Right atrium auricular region (tissue), 2 donors: Measurements from ENCODE around the gene ANO3. TPM values are rescaled to one million over a fixed set of nuclear protein-coding genes. Genes with fewer than 3 reads are reported as not detected.

ENCODE experiments used
- DNase-seq: peaks from one replicate; pipeline ENCODE4 v3.0.0-alpha.2; 2019; ENCODE audit warnings: low spot score
- H3K27ac ChIP-seq, 2 donors: fragments of 200-600 bp; sonication (generic); 1 replicate in 1 of 2; 2 replicates in 1 of 2; pipeline ENCODE4 v1.5.1; 2016 to 2019
- H3K27me3 ChIP-seq, 2 donors: fragments of 200-600 bp; sonication (generic); one replicate each; pipeline versions ENCODE4 v1.5.1 to v1.6.0; 2017 to 2019
- H3K36me3 ChIP-seq: fragments of 200-600 bp; sonication (generic); one replicate; pipeline ENCODE4 v1.5.1; 2016
- H3K4me1 ChIP-seq, 2 donors: fragments of 200-600 bp; sonication (generic); one replicate each; pipeline versions ENCODE4 v1.5.1 to v1.6.0; 2017 to 2019
- H3K4me3 ChIP-seq, 2 donors: fragments of 200-600 bp; sonication (generic); 1 replicate in 1 of 2; 2 replicates in 1 of 2; pipeline ENCODE4 v1.5.1; 2017 to 2019; ENCODE audit warnings: mild to moderate bottlenecking in 1 of 2, moderate library complexity in 1 of 2
- H3K9me3 ChIP-seq, 2 donors: fragments of 200-600 bp; sonication (generic); one replicate each; pipeline ENCODE4 v1.5.1; 2019
- CTCF ChIP-seq, 2 donors: fragments of 200-600 bp; sonication (generic); IDR thresholded peaks; one replicate each; pipeline ENCODE4 v1.5.1; 2019; ENCODE audit warnings: antibody characterized with exemption in 2 of 2
- total RNA-seq, 2 donors: library from RNA; depleted of rRNA; stranded (reverse); fragments of >200 nt; gene quantifications; one replicate each; pipeline ENCODE4 v1.1.0, GENCODE V29; 2016

ANO3 gene
- total RNA-seq, 2 donors from 2014 or later = 0.16 TPM; not detected in 1

DNA sequence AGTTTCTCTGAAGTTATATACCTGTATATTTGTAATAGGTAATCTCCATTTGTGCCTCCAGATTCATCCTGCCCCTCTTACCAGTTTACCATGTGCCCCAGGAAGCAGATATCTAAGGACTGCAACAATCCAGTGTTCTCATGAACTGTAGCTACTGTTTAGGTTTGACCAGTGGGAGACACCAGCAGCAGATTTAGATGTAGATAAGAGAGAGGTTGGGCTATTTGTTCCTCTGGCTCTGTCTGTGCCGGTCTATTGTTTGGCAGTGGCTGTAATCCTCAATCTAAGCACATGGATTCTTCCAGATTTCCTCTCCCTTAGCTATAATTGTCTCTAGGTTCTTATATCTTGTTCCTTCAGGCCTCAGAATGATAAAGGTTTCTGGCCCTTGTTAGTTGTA, 88.4 kb downstream of the ANO3 start:
- H3K4me3 ChIP-seq = no peak overlapping the region
- no peak overlapping the region for H3K27ac ChIP-seq
- no peaks in the 10 kb centered on the region for H3K4me1 ChIP-seq
- H3K36me3 ChIP-seq = no peaks in the 10 kb centered on the region
- H3K27me3 ChIP-seq = no peaks in the 10 kb centered on the region
- no peaks in the 10 kb centered on the region for H3K9me3 ChIP-seq
- no peak for TF ChIP-seq CTCF (IDR thresholded peaks at IDR 0.05)
- DNase-seq = no peak

DNA sequence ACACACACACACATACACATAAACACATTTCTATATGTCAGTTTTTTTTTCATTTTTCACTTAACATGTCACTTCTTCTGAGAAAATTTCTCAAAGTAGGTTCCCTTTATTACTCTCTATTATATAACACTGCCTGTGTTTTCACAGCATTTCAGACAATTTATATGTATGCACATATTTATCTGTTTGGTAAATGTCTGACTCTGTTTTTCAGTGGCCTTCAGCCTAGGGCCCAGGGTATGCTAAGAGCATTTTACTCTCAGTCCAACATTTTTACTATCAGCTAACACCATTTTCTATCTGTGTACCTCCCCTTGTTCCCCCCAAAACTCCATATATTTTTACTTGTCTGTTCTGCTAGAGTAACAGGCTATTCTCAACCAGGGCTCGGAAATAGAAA, 92.3 kb downstream of the ANO3 start:
- TF ChIP-seq CTCF (IDR thresholded peaks at IDR 0.05) = no peak
- no peaks in the 10 kb centered on the region for H3K9me3 ChIP-seq

DNA sequence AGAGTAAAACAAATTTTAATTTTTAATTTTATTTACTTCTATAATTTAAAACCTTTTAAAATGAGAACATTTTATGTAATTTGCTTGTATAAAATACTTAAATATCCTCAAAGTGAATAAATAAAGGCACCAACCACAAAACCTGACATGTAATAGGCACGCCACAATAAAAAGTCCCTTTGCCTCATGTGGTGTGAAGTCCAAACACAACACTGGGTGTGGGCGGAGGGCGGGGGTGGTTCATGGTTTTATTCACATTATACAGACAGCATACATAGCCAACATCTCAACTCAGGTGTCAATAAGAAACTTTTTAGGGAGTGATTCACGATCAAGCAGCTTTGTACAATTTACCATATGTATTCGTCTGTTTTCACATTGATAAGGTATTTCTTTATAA, 107.9 kb downstream of the ANO3 start:
- no peaks in the 10 kb centered on the region for H3K27me3 ChIP-seq
- H3K4me1 ChIP-seq = no peaks in the 10 kb centered on the region
- TF ChIP-seq CTCF (IDR thresholded peaks at IDR 0.05) = no peak
- H3K27ac ChIP-seq = no peak overlapping the region
- no peaks in the 10 kb centered on the region for H3K36me3 ChIP-seq
- DNase-seq = no peak
- no peaks in the 10 kb centered on the region for H3K9me3 ChIP-seq
- H3K4me3 ChIP-seq = no peak overlapping the region

More for the DNA sequence above, 92.3 kb downstream of the ANO3 start:
- H3K36me3 ChIP-seq = no peaks in the 10 kb centered on the region
- no peaks in the 10 kb centered on the region for H3K4me1 ChIP-seq
- H3K27ac ChIP-seq = no peak overlapping the region
- H3K27me3 ChIP-seq = no peaks in the 10 kb centered on the region
- H3K4me3 ChIP-seq = no peak overlapping the region
- DNase-seq = no peak

GRCh38 chr11:26442131-26442530, 110.2 kb downstream of the ANO3 start:
- TF ChIP-seq CTCF (IDR thresholded peaks at IDR 0.05) = no peak
- H3K4me3 ChIP-seq = no peak overlapping the region

GRCh38 chr11:26443617-26444016, 111.7 kb downstream of the ANO3 start:
- DNase-seq = no peak
- Histone ChIP-seq H3K36me3 (no peaks in the 10 kb centered on the region), H3K4me3 (no peak overlapping the region), H3K9me3 (no peaks in the 10 kb centered on the region), H3K4me1 (no peaks in the 10 kb centered on the region), H3K27ac (no peak overlapping the region), H3K27me3 (no peaks in the 10 kb centered on the region)
- no peak for TF ChIP-seq CTCF (IDR thresholded peaks at IDR 0.05)

More at GRCh38 chr11:26442131-26442530, 110.2 kb downstream of the ANO3 start:
- Histone ChIP-seq H3K36me3 (no peaks in the 10 kb centered on the region), H3K4me1 (no peaks in the 10 kb centered on the region), H3K27ac (no peak overlapping the region), H3K9me3 (no peaks in the 10 kb centered on the region), H3K27me3 (no peaks in the 10 kb centered on the region)
- no peak for DNase-seq

DNA sequence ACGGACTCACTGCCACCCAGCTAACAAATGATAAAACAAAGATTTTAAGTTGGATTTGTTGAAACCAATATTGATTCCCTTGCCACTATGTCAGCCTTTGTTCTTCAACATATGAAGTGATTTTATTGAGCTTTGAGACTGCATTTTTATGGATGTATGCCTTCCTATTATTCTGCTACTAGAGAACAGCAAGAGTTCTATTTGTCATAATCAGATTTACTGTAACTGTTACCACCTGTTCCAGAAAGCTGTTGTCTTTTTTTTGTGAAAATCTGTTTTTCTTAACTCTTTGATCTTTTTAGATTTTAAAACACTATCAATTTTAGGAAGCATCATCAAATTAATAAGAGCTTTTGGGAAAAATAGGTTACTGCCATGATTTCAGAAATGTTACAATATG, 125.7 kb downstream of the ANO3 start:
- Histone ChIP-seq H3K36me3 (no peaks in the 10 kb centered on the region), H3K9me3 (no peaks in the 10 kb centered on the region), H3K27me3 (no peaks in the 10 kb centered on the region), H3K27ac (no peak overlapping the region), H3K4me1 (no peaks in the 10 kb centered on the region), H3K4me3 (no peak overlapping the region)
- no peak for DNase-seq
- TF ChIP-seq CTCF (IDR thresholded peaks at IDR 0.05) = no peak
